ENCODE results near the gene LPAR6.

Gene LPAR6

DNA sequence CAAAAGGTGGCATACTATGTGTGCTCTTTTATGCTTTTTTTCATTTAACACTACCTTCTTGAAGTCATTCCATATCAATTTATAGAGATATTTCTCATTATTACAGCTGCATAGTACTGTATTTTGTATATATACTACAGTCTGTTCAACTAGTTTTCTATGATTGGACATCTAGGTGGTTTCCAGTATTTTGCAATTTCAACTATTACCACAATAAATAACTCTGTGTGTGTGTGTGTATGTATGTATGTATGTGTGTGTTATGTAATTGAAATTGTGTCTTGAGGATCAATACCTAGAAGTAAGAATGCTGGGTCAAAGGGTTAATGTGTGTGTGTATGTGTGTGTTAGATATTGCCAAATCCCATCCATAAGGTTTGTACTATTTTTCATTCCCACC lies 7.0 kb downstream of the LPAR6 start:
- Histone ChIP-seq H3K36me3 (ENCODE audit: insufficient read depth, low read length) (no peaks in the 10 kb centered on the region), H3K4me3 (ENCODE audit: low read length) (no peak overlapping the region)

GRCh38 chr13:48404952-48405351 lies 8.0 kb downstream of the LPAR6 start:
- H3K36me3 ChIP-seq (ENCODE audit: insufficient read depth, low read length) = no peaks in the 10 kb centered on the region
- no peak overlapping the region for H2AFZ ChIP-seq (ENCODE audit: low read depth, low read length)
- H3K4me3 ChIP-seq (ENCODE audit: low read length) = no peak overlapping the region
- H3K27me3 ChIP-seq (ENCODE audit: insufficient read depth, low read length) = no peaks in the 10 kb centered on the region
- no peaks in the 10 kb centered on the region for H3K4me1 ChIP-seq (ENCODE audit: insufficient read depth, low read length)
- H3K9me3 ChIP-seq (ENCODE audit: low read length) = no peaks in the 10 kb centered on the region

More for the DNA sequence above, 7.0 kb downstream of the LPAR6 start:
- Histone ChIP-seq H3K27me3 (ENCODE audit: insufficient read depth, low read length) (no peaks in the 10 kb centered on the region), H2AFZ (ENCODE audit: low read depth, low read length) (no peak overlapping the region), H3K9me3 (ENCODE audit: low read length) (no peaks in the 10 kb centered on the region), H3K4me1 (ENCODE audit: insufficient read depth, low read length) (peaks cover 4% of the 10 kb centered on the region)

- Histone ChIP-seq H3K4me1 (ENCODE audit: insufficient read depth, low read length) (no peaks in the 10 kb centered on the region), H2AFZ (ENCODE audit: low read depth, low read length) (no peak overlapping the region), H3K36me3 (ENCODE audit: insufficient read depth, low read length) (no peaks in the 10 kb centered on the region), H3K9me3 (ENCODE audit: low read length) (no peaks in the 10 kb centered on the region), H3K27me3 (ENCODE audit: insufficient read depth, low read length) (no peaks in the 10 kb centered on the region), H3K4me3 (ENCODE audit: low read length) (no peak overlapping the region)
These were observed 9.0 kb downstream of the LPAR6 start for GRCh38 chr13:48403913-48404312.

- H3K27me3 ChIP-seq (ENCODE audit: insufficient read depth, low read length) = no peaks in the 10 kb centered on the region
- H3K36me3 ChIP-seq (ENCODE audit: insufficient read depth, low read length) = no peaks in the 10 kb centered on the region
- H3K4me3 ChIP-seq (ENCODE audit: low read length) = no peak overlapping the region
- no peaks in the 10 kb centered on the region for H3K4me1 ChIP-seq (ENCODE audit: insufficient read depth, low read length)
- no peak overlapping the region for H2AFZ ChIP-seq (ENCODE audit: low read depth, low read length)
- H3K9me3 ChIP-seq (ENCODE audit: low read length) = no peaks in the 10 kb centered on the region
These were observed 9.7 kb downstream of the LPAR6 start for GRCh38 chr13:48403151-48403631.

GRCh38 chr13:48402325-48402932 lies 10.5 kb downstream of the LPAR6 start:
- no peaks in the 10 kb centered on the region for H3K27me3 ChIP-seq (ENCODE audit: insufficient read depth, low read length)
- H3K9me3 ChIP-seq (ENCODE audit: low read length) = no peaks in the 10 kb centered on the region
- H3K4me1 ChIP-seq (ENCODE audit: insufficient read depth, low read length) = no peaks in the 10 kb centered on the region
- no peak overlapping the region for H2AFZ ChIP-seq (ENCODE audit: low read depth, low read length)
- no peaks in the 10 kb centered on the region for H3K36me3 ChIP-seq (ENCODE audit: insufficient read depth, low read length)
- no peak overlapping the region for H3K4me3 ChIP-seq (ENCODE audit: low read length)

DNA sequence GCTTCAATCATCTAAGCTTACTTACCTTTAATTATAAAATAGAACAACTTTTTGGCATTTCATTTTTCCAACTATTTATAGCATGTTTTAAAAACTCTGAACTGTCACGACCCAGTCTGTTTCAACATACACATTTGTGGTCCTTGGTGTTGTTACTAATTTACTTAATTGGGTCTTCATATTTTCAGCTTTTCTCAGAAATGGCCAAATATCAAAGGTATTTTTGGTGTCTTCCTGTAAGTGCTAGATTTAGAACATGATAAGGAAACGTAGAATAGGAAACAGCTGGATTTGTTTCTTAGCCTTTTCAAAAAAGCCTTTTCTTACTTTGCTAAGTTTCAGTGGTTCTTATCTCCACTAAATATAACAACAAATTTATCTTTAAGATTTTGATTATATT lies 11.4 kb downstream of the LPAR6 start:
- Histone ChIP-seq H3K4me3 (ENCODE audit: low read length) (no peak overlapping the region), H3K36me3 (ENCODE audit: insufficient read depth, low read length) (no peaks in the 10 kb centered on the region), H3K4me1 (ENCODE audit: insufficient read depth, low read length) (no peaks in the 10 kb centered on the region), H3K27me3 (ENCODE audit: insufficient read depth, low read length) (no peaks in the 10 kb centered on the region), H3K9me3 (ENCODE audit: low read length) (no peaks in the 10 kb centered on the region), H2AFZ (ENCODE audit: low read depth, low read length) (no peak overlapping the region)

DNA sequence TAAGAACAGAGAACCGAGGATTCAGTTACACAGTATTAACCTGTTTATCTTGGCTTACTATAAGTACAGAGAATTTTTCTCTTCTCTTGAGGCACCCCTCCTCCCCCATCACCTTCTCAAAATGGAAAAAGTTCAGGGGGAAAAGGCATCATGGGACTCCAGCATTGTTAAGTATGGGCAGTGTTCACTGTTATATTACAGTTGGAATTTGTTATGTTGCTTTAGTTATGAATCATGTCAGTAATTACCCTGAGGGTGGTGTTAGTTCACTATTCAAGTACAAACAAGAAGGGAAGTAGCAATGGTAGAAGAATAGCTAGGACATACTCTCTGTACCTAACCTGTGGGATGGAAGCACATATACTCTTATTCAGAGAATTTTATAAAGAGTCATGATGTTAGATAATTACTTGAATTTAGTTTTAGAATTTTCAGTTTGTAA lies 12.0 kb downstream of the LPAR6 start:
- no peaks in the 10 kb centered on the region for H3K4me1 ChIP-seq (ENCODE audit: insufficient read depth, low read length)
- no peak overlapping the region for H3K4me3 ChIP-seq (ENCODE audit: low read length)
- H3K27me3 ChIP-seq (ENCODE audit: insufficient read depth, low read length) = no peaks in the 10 kb centered on the region
- H3K36me3 ChIP-seq (ENCODE audit: insufficient read depth, low read length) = no peaks in the 10 kb centered on the region
- H2AFZ ChIP-seq (ENCODE audit: low read depth, low read length) = no peak overlapping the region
- H3K9me3 ChIP-seq (ENCODE audit: low read length) = no peaks in the 10 kb centered on the region

- no peak overlapping the region for H3K4me3 ChIP-seq (ENCODE audit: low read length)
These were observed 12.7 kb downstream of the LPAR6 start for GRCh38 chr13:48400090-48400694.

GRCh38 chr13:48398450-48399095 lies 14.3 kb downstream of the LPAR6 start:
- Histone ChIP-seq H3K27me3 (ENCODE audit: insufficient read depth, low read length) (no peaks in the 10 kb centered on the region), H3K36me3 (ENCODE audit: insufficient read depth, low read length) (peaks cover 10% of the 10 kb centered on the region), H3K4me1 (ENCODE audit: insufficient read depth, low read length) (no peaks in the 10 kb centered on the region), H3K9me3 (ENCODE audit: low read length) (peaks cover 6% of the 10 kb centered on the region), H2AFZ (ENCODE audit: low read depth, low read length) (no peak overlapping the region), H3K4me3 (ENCODE audit: low read length) (no peak overlapping the region)

More at GRCh38 chr13:48400090-48400694, 12.7 kb downstream of the LPAR6 start:
- Histone ChIP-seq H3K27me3 (ENCODE audit: insufficient read depth, low read length) (no peaks in the 10 kb centered on the region), H3K4me1 (ENCODE audit: insufficient read depth, low read length) (no peaks in the 10 kb centered on the region), H3K9me3 (ENCODE audit: low read length) (no peaks in the 10 kb centered on the region), H2AFZ (ENCODE audit: low read depth, low read length) (no peak overlapping the region), H3K36me3 (ENCODE audit: insufficient read depth, low read length) (no peaks in the 10 kb centered on the region)

DNA sequence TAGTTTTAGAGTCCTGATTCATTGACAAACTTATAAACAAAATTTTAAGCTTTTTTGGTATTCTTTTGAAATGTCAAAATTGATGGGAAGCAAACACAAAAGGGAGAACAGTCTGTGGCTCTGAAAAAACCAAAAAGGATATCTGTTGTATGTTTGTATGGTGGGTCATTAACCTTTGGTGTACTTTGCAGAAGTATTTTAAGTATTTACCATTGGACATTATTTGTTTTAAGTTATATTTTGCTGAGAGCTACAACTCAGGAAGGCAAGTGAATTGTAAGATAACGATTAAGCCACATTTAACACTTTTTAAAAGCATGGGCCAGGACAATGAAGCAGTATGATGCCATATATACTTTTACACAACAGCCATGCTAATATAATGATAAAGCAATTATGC lies 15.2 kb downstream of the LPAR6 start:
- Histone ChIP-seq H3K9me3 (ENCODE audit: low read length) (peaks cover 6% of the 10 kb centered on the region), H3K27me3 (ENCODE audit: insufficient read depth, low read length) (no peaks in the 10 kb centered on the region), H3K36me3 (ENCODE audit: insufficient read depth, low read length) (peaks cover 10% of the 10 kb centered on the region), H2AFZ (ENCODE audit: low read depth, low read length) (no peak overlapping the region), H3K4me3 (ENCODE audit: low read length) (no peak overlapping the region), H3K4me1 (ENCODE audit: insufficient read depth, low read length) (no peaks in the 10 kb centered on the region)

DNA sequence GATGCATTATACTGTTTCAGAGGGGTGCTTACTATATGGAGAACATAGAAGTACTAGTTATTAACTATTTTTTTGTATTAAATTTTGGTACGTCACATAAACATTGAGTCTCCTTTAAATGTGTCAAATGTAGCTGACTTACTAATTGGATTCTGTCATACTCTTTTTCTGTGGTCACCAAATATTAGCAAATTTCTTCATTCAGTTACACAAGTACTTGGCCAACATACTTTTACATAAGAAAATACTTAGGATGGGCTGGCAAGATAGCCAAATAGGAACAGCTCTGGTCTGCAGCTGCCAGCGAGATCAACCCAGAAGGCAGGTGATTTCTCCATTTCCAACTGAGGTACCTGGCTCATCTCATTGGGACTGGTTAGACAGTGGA lies 19.2 kb downstream of the LPAR6 start:
- H3K27me3 ChIP-seq (ENCODE audit: insufficient read depth, low read length) = no peaks in the 10 kb centered on the region
- H3K36me3 ChIP-seq (ENCODE audit: insufficient read depth, low read length) = peaks cover 10% of the 10 kb centered on the region
- peaks cover 6% of the 10 kb centered on the region for H3K9me3 ChIP-seq (ENCODE audit: low read length)
- H3K4me1 ChIP-seq (ENCODE audit: insufficient read depth, low read length) = no peaks in the 10 kb centered on the region
- H3K4me3 ChIP-seq (ENCODE audit: low read length) = no peak overlapping the region
- H2AFZ ChIP-seq (ENCODE audit: low read depth, low read length) = no peak overlapping the region

- Histone ChIP-seq H2AFZ (ENCODE audit: low read depth, low read length) (no peak overlapping the region), H3K27me3 (ENCODE audit: insufficient read depth, low read length) (no peaks in the 10 kb centered on the region), H3K4me3 (ENCODE audit: low read length) (no peak overlapping the region), H3K9me3 (ENCODE audit: low read length) (peaks cover 6% of the 10 kb centered on the region), H3K4me1 (ENCODE audit: insufficient read depth, low read length) (no peaks in the 10 kb centered on the region), H3K36me3 (ENCODE audit: insufficient read depth, low read length) (peaks cover 10% of the 10 kb centered on the region)
These were observed 19.7 kb downstream of the LPAR6 start for GRCh38 chr13:48393030-48393697.

GRCh38 chr13:48391257-48391656 lies 21.7 kb downstream of the LPAR6 start:
- Histone ChIP-seq H2AFZ (ENCODE audit: low read depth, low read length) (no peak overlapping the region), H3K36me3 (ENCODE audit: insufficient read depth, low read length) (peaks cover 10% of the 10 kb centered on the region), H3K27me3 (ENCODE audit: insufficient read depth, low read length) (no peaks in the 10 kb centered on the region), H3K4me1 (ENCODE audit: insufficient read depth, low read length) (no peaks in the 10 kb centered on the region), H3K9me3 (ENCODE audit: low read length) (peaks cover 6% of the 10 kb centered on the region), H3K4me3 (ENCODE audit: low read length) (no peak overlapping the region)

Data from neuron (in vitro differentiated cells).